HL-60 (cell line): Measurements from ENCODE around the gene UST.

Experiments
- DNase-seq, 2 experiments: peaks; one replicate each; pipeline ENCODE4 v3.0.0-alpha.2; 2010 to 2020; ENCODE audit warnings: low read depth in 1 of 2, low spot score in 1 of 2
- H3K27ac ChIP-seq: fragments of 250-450 bp; sonication (Bioruptor Pico); replicated peaks from 2 replicates; pipeline ENCODE4 v1.5.1; 2020; ENCODE audit warnings: mild to moderate bottlenecking, moderate library complexity
- H3K27me3 ChIP-seq: fragments of 250-450 bp; sonication (Bioruptor Pico); 2 replicates; pipeline ENCODE4 v1.5.1; 2021; ENCODE audit warnings: mild to moderate bottlenecking, moderate library complexity; ENCODE audit not compliant: insufficient read depth, poor library complexity, severe bottlenecking
- H3K4me3 ChIP-seq: replicated peaks from 2 replicates; pipeline ENCODE4 v1.5.1; 2011; ENCODE audit warnings: mild to moderate bottlenecking, control low read depth, low read length; ENCODE audit not compliant: insufficient read depth
- GABPA ChIP-seq: IDR thresholded peaks from 2 replicates; pipeline ENCODE4 v1.6.1; 2012; ENCODE audit warnings: low read depth
- POLR2AphosphoS5 ChIP-seq: IDR thresholded peaks from 2 replicates; pipeline ENCODE4 v1.6.1; 2012; ENCODE audit warnings: low read depth
- SPI1 ChIP-seq: IDR thresholded peaks from 2 replicates; pipeline ENCODE4 v1.6.1; 2012; ENCODE audit warnings: low read depth, mild to moderate bottlenecking, borderline replicate concordance
- TF ChIP-seq, protein P1 (sequence below): IDR thresholded peaks from 2 replicates; pipeline ENCODE4 v1.6.1; 2012; ENCODE audit warnings: low read depth; ENCODE audit not compliant: insufficient replicate concordance
- TF ChIP-seq, protein P2 (sequence below): IDR thresholded peaks from one replicate; pipeline ENCODE4 v1.5.1; 2011; ENCODE audit warnings: low read length, control low read depth, inconsistent platforms; ENCODE audit not compliant: insufficient read depth

The UST gene

DNA sequence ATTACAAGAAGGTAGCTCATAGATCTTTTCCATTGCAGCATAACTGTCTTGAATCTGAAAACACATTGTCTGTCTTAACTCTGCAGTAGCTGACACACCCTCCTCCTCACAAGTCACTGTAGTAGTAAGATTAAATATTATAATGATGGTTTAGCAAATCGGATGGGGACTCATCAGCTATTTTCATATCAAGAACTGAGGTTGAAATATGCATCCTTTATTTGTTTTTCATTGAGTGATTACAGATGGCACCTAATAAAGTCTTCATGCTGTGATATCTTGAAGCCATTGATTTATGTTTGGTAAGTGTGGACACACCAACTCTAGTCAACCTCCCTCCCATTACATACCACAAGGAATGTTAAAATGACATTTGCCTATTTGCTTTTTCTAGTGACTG lies 303.3 kb downstream of the UST start:
- H3K27ac ChIP-seq: no peak overlapping the region
- TF ChIP-seq GABPA (no peak), SPI1 (no peak), POLR2AphosphoS5 (no peak)
- TF ChIP-seq, protein P1, sequence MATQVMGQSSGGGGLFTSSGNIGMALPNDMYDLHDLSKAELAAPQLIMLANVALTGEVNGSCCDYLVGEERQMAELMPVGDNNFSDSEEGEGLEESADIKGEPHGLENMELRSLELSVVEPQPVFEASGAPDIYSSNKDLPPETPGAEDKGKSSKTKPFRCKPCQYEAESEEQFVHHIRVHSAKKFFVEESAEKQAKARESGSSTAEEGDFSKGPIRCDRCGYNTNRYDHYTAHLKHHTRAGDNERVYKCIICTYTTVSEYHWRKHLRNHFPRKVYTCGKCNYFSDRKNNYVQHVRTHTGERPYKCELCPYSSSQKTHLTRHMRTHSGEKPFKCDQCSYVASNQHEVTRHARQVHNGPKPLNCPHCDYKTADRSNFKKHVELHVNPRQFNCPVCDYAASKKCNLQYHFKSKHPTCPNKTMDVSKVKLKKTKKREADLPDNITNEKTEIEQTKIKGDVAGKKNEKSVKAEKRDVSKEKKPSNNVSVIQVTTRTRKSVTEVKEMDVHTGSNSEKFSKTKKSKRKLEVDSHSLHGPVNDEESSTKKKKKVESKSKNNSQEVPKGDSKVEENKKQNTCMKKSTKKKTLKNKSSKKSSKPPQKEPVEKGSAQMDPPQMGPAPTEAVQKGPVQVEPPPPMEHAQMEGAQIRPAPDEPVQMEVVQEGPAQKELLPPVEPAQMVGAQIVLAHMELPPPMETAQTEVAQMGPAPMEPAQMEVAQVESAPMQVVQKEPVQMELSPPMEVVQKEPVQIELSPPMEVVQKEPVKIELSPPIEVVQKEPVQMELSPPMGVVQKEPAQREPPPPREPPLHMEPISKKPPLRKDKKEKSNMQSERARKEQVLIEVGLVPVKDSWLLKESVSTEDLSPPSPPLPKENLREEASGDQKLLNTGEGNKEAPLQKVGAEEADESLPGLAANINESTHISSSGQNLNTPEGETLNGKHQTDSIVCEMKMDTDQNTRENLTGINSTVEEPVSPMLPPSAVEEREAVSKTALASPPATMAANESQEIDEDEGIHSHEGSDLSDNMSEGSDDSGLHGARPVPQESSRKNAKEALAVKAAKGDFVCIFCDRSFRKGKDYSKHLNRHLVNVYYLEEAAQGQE: no peak
- TF ChIP-seq, protein P2, sequence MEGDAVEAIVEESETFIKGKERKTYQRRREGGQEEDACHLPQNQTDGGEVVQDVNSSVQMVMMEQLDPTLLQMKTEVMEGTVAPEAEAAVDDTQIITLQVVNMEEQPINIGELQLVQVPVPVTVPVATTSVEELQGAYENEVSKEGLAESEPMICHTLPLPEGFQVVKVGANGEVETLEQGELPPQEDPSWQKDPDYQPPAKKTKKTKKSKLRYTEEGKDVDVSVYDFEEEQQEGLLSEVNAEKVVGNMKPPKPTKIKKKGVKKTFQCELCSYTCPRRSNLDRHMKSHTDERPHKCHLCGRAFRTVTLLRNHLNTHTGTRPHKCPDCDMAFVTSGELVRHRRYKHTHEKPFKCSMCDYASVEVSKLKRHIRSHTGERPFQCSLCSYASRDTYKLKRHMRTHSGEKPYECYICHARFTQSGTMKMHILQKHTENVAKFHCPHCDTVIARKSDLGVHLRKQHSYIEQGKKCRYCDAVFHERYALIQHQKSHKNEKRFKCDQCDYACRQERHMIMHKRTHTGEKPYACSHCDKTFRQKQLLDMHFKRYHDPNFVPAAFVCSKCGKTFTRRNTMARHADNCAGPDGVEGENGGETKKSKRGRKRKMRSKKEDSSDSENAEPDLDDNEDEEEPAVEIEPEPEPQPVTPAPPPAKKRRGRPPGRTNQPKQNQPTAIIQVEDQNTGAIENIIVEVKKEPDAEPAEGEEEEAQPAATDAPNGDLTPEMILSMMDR: no peak
- no peak overlapping the region for H3K4me3 ChIP-seq
- DNase-seq: no peak
- no peaks in the 10 kb centered on the region for H3K27me3 ChIP-seq

- TF ChIP-seq, protein P2: no peak
- no peak for TF ChIP-seq POLR2AphosphoS5
- TF ChIP-seq, protein P1: no peak
- TF ChIP-seq SPI1: no peak
- TF ChIP-seq GABPA: no peak
- H3K27me3 ChIP-seq: no peaks in the 10 kb centered on the region
- no peak for DNase-seq
- H3K27ac ChIP-seq: no peak overlapping the region
- no peak overlapping the region for H3K4me3 ChIP-seq
Measured at GRCh38 chr6:149052350-149053106, 305.7 kb downstream of the UST start.

DNA sequence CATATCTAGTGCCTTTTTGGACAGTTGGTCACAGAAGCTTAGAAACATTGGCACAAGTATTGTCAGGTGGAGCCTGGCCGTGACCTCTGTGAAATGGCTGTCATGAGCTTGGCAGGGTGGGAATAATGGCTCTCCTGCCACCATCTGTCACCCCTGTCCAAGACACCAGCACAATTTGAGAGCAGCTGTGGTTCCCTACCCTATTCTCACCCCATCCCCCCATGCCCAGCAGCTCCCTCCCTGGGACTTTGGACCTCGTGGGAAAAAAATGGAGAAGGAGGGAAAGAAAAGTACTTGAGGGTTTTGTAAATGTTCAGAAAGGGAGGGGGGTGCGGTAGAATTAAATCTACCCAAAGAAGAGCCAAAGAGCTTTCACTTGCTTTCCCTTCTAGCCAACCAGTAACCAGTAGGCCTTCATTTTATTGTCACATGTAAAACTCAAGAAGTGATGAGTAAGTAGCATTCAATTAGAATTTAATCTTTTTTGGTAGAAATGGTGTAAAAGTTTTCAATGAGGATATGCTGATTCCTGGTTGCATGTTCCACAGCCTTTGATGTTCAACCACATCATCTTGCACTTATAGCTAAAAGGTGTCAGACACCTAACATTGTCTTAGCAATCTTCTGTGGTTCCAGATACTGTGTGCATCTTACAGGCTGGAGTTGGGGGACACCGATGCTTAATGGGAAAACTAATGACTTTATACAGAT lies 307.2 kb downstream of the UST start:
- no peak overlapping the region for H3K4me3 ChIP-seq
- TF ChIP-seq, protein P2: no peak
- TF ChIP-seq SPI1 (no peak), GABPA (no peak), POLR2AphosphoS5 (no peak)
- TF ChIP-seq, protein P1: no peak
- no peaks in the 10 kb centered on the region for H3K27me3 ChIP-seq
- no peak for DNase-seq
- H3K27ac ChIP-seq: no peak overlapping the region
